HG03342 (cell line): ENCODE measurements around the gene UBE2V1.

Experiments
- ATAC-seq: cut with Tn5 transposase; IDR thresholded peaks from one replicate; pipeline ENCODE4 v1.9.1; 2021; ENCODE audit warnings: mild to moderate bottlenecking, moderate library complexity; ENCODE audit not compliant: unreplicated experiment

UBE2V1 gene

GRCh38 chr20:50049442-50050026 lies 63.4 kb downstream of the UBE2V1 start:
- no peak for ATAC-seq

- no peak for ATAC-seq
Measured at GRCh38 chr20:50048420-50049166, 64.4 kb downstream of the UBE2V1 start.

- no peak for ATAC-seq
Measured at GRCh38 chr20:50044353-50044960, 68.5 kb downstream of the UBE2V1 start.

GRCh38 chr20:50043573-50044352 lies 69.2 kb downstream of the UBE2V1 start:
- no peak for ATAC-seq

GRCh38 chr20:50042370-50043313 lies 70.3 kb downstream of the UBE2V1 start:
- ATAC-seq: no peak

- ATAC-seq: no peak
Measured at GRCh38 chr20:50041246-50041873, 71.6 kb downstream of the UBE2V1 start.

- no peak for ATAC-seq
Measured at GRCh38 chr20:50040432-50041245, 72.3 kb downstream of the UBE2V1 start.

GRCh38 chr20:50039706-50040431 lies 73.1 kb downstream of the UBE2V1 start:
- no peak for ATAC-seq

GRCh38 chr20:50038574-50038991 lies 74.4 kb downstream of the UBE2V1 start:
- no peak for ATAC-seq

- ATAC-seq: no peak
Measured at GRCh38 chr20:50038169-50038568, 74.8 kb downstream of the UBE2V1 start.

GRCh38 chr20:50037575-50037974 lies 75.4 kb downstream of the UBE2V1 start:
- no peak for ATAC-seq

- ATAC-seq: no peak
Measured at GRCh38 chr20:50037123-50037522, 75.8 kb downstream of the UBE2V1 start.

- no peak for ATAC-seq
Measured at GRCh38 chr20:50036703-50037102, 76.2 kb downstream of the UBE2V1 start.

- ATAC-seq: no peak
Measured at GRCh38 chr20:50034567-50035180, 78.3 kb downstream of the UBE2V1 start.

- no peak for ATAC-seq
Measured at GRCh38 chr20:50032955-50033666, 79.8 kb downstream of the UBE2V1 start.
